Breast epithelium (tissue), 4 donors: ENCODE results near the gene CFAP65. TPM values are rescaled to one million over a fixed set of nuclear protein-coding genes. Genes with fewer than 3 reads are reported as not detected.

ENCODE experiments used
- DNase-seq, 2 donors: peaks; one replicate each; pipeline ENCODE4 v3.0.0-alpha.2; 2019; ENCODE audit warnings: low spot score in 2 of 2
- H3K27ac ChIP-seq, 2 donors: fragments of 200-600 bp; sonication (generic) in 1 of 2; one replicate each; pipeline ENCODE4 v1.5.1; 2016 to 2019; ENCODE audit warnings: mild to moderate bottlenecking in 1 of 2
- H3K27me3 ChIP-seq, 2 donors: fragments of 200-600 bp; sonication (generic) in 1 of 2; one replicate each; pipeline versions ENCODE4 v1.5.1 to v1.6.0; 2017 to 2019; ENCODE audit warnings: control low read depth in 1 of 2, mild to moderate bottlenecking in 1 of 2
- H3K36me3 ChIP-seq: fragments of 200-600 bp; one replicate; pipeline ENCODE4 v1.5.1; 2019
- H3K4me1 ChIP-seq, 2 donors: fragments of 200-600 bp; sonication (generic); one replicate each; pipeline ENCODE4 v1.5.1; 2016 to 2019; ENCODE audit warnings: control low read depth in 1 of 2
- H3K4me3 ChIP-seq, 3 donors: fragments of 200-600 bp; sonication (generic); 1 replicate in 2 of 3; 2 replicates in 1 of 3; pipeline ENCODE4 v1.5.1; 2016 to 2019; ENCODE audit warnings: mild to moderate bottlenecking in 3 of 3, moderate library complexity in 2 of 3
- H3K9me3 ChIP-seq, 2 donors: fragments of 200-600 bp; sonication (generic) in 1 of 2; one replicate each; pipeline ENCODE4 v1.5.1; 2016 to 2019; ENCODE audit warnings: control low read depth in 1 of 2
- POLR2A ChIP-seq: fragments of 450-650 bp; IDR thresholded peaks from one replicate; pipeline ENCODE4 v1.6.1; 2016; ENCODE audit warnings: antibody characterized with exemption, mild to moderate bottlenecking, moderate library complexity
- POLR2AphosphoS5 ChIP-seq, 3 donors: sonication (generic); formaldehyde crosslinking; IDR thresholded peaks; one replicate each; pipeline ENCODE4 v1.6.1; 2017; ENCODE audit warnings: antibody characterized with exemption in 3 of 3
- intact Hi-C: fragments of 100-400 bp; cut with DNase I; formaldehyde crosslinking; loops from one replicate; pipeline ENCODE4 v1.15.1; 2023; ENCODE audit warnings: low total_unique reads
- total RNA-seq, 3 donors: library from RNA; depleted of rRNA; stranded (reverse); fragments of >200 nt; gene quantifications; one replicate each; pipeline ENCODE4 v1.1.0, GENCODE V29; 2016
- TF ChIP-seq, protein P1 (sequence below), 3 donors: fragments of 450-650 bp; IDR thresholded peaks; one replicate each; pipeline ENCODE4 v1.5.1; 2016 to 2017; ENCODE audit warnings: antibody characterized with exemption in 3 of 3, mild to moderate bottlenecking in 3 of 3, moderate library complexity in 3 of 3

CFAP65 gene
- total RNA-seq, 3 donors from 2014 or later = 0.33 TPM; not detected in 2

DNA sequence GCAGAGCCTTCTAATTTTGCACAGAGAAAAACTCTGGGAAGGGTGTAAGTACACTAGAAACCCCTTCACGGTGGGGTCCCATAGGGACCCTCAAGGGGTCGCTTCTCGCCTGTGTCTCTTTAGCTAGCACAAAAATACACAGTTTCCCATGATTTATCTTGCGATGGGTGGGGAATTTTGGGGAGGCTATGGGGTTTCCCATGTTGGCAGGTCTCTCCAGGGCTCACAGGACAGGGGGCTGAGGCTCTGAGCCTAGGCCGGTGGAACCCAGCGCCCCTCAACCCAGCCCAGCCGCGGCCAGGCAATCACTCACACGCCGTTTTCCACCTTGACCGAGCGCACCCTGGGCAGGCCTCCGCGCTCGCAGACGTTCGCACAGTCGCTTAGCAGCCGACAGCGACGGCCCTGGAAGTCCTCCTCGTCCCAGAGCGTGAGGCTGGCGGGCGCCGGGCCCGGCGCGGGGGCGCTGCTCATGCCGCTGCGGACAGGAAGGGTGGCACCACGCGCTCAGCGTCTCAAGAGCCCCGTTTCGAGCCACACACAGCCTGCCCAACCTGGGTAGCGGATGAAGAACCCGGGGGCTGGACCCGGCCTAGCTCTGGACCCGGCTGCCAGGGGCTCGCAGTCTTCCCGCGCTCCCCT lies 48.5 kb downstream of the CFAP65 start:
- Histone ChIP-seq H3K9me3 (no peaks in the 10 kb centered on the region), H3K4me1 (peaks cover 3 to 20% of the 10 kb centered on the region in 2 donors), H3K27me3 (peaks cover 15 to 79% of the 10 kb centered on the region in 2 donors), H3K36me3 (no peaks in the 10 kb centered on the region), H3K27ac (no peak overlapping the region), H3K4me3 (peak overlapping the region; percentile 27 to 67 (median 42))
- DNase-seq = no peak
- TF ChIP-seq POLR2AphosphoS5 (IDR thresholded peaks at IDR 0.05) = no peak
- TF ChIP-seq, protein P1, sequence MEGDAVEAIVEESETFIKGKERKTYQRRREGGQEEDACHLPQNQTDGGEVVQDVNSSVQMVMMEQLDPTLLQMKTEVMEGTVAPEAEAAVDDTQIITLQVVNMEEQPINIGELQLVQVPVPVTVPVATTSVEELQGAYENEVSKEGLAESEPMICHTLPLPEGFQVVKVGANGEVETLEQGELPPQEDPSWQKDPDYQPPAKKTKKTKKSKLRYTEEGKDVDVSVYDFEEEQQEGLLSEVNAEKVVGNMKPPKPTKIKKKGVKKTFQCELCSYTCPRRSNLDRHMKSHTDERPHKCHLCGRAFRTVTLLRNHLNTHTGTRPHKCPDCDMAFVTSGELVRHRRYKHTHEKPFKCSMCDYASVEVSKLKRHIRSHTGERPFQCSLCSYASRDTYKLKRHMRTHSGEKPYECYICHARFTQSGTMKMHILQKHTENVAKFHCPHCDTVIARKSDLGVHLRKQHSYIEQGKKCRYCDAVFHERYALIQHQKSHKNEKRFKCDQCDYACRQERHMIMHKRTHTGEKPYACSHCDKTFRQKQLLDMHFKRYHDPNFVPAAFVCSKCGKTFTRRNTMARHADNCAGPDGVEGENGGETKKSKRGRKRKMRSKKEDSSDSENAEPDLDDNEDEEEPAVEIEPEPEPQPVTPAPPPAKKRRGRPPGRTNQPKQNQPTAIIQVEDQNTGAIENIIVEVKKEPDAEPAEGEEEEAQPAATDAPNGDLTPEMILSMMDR (IDR thresholded peaks at IDR 0.05) = no peak
- TF ChIP-seq POLR2A = no peak
- intact Hi-C loops = no loop called here

DNA sequence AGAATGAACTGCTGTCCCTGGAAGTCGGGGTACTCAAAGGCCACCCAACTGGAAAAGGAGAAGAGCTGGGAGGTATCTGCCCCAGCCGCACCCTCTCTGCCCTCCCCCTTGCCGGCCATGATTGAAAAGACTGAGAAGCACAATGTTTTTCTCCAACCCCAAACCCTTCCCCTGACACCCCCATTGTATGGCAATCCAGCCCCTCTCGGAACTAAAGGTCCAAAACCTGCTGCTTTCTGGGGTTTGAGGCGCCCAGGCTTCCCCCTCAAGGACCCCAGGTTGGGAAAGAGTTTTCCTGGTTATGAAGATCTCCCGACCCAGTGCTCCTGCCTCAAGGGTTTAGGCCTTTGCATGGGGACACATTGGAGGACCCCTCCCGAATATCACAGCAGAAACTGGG lies 49.1 kb downstream of the CFAP65 start:
- H3K27ac ChIP-seq = no peak overlapping the region
- peaks cover 15 to 85% of the 10 kb centered on the region in 2 donors for H3K27me3 ChIP-seq
- H3K36me3 ChIP-seq = no peaks in the 10 kb centered on the region
- no peak overlapping the region for H3K4me3 ChIP-seq
- DNase-seq = no peak
- H3K9me3 ChIP-seq = no peaks in the 10 kb centered on the region
- H3K4me1 ChIP-seq = peaks cover 3 to 20% of the 10 kb centered on the region in 2 donors
- no peak for TF ChIP-seq POLR2A
- no peak for TF ChIP-seq POLR2AphosphoS5 (IDR thresholded peaks at IDR 0.05)
- TF ChIP-seq, protein P1 (IDR thresholded peaks at IDR 0.05) = no peak
- intact Hi-C loops = no loop called here

DNA sequence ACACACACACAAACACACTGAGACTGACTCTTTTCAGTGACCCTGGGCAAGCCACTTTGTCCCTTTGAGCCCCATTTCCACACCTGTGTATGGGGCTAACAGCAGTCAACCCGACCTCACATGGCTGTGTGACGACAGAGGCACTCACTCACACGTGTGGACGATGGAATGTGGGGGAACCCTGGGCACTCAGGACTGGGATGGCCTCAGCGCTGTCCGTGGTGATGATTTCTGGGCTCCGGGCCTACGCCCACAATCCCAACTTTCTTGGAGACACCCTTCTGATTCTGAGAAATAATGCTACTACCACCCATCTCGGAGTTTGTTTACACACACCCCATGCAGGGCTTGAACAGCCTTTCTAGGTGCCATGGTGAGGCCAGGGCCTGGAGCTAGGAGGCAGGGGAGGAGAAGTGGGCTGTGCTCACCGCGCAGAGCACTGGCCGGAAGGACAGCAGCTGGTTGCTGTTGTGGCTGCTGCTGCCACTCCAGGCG lies 49.6 kb downstream of the CFAP65 start:
- no peak for DNase-seq
- Histone ChIP-seq H3K27me3 (peaks cover 15 to 90% of the 10 kb centered on the region in 2 donors), H3K36me3 (no peaks in the 10 kb centered on the region), H3K4me1 (peaks cover 3 to 20% of the 10 kb centered on the region in 2 donors), H3K27ac (no peak overlapping the region), H3K4me3 (no peak overlapping the region), H3K9me3 (no peaks in the 10 kb centered on the region)
- TF ChIP-seq POLR2AphosphoS5 (IDR thresholded peaks at IDR 0.05) (no peak), POLR2A (no peak)
- TF ChIP-seq, protein P1 (IDR thresholded peaks at IDR 0.05) = no peak
- intact Hi-C loops = no loop called here

DNA sequence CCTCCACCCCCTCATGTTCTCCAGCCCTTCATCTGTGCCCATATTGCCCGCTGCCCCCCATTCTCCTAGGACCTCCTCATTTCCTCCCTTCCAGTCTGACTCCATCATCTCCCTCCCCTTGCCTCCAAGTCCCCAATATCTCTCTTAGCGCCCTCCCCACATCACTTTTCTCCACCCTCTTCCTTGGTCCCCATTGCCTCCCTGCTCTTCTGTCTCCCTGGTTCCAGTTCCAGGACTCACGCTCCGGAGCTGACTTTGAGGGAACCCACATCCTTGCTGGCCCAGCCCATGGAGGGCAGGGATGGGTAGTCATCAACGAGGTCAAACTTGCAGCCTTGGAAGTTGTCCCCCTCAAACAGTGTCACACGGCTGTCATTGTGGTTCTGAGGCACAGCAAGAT lies 50.7 kb downstream of the CFAP65 start:
- no peaks in the 10 kb centered on the region for H3K9me3 ChIP-seq
- H3K4me3 ChIP-seq = no peak overlapping the region
- no peak for DNase-seq
- no peaks in the 10 kb centered on the region for H3K36me3 ChIP-seq
- H3K4me1 ChIP-seq = peaks cover 3 to 14% of the 10 kb centered on the region in 2 donors
- no peak for TF ChIP-seq POLR2AphosphoS5 (IDR thresholded peaks at IDR 0.05)
- TF ChIP-seq, protein P1 (IDR thresholded peaks at IDR 0.05) = no peak
- TF ChIP-seq POLR2A = no peak
- no peak overlapping the region for H3K27ac ChIP-seq
- intact Hi-C loops = no loop called here
- peaks cover 20 to 99% of the 10 kb centered on the region in 2 donors for H3K27me3 ChIP-seq

DNA sequence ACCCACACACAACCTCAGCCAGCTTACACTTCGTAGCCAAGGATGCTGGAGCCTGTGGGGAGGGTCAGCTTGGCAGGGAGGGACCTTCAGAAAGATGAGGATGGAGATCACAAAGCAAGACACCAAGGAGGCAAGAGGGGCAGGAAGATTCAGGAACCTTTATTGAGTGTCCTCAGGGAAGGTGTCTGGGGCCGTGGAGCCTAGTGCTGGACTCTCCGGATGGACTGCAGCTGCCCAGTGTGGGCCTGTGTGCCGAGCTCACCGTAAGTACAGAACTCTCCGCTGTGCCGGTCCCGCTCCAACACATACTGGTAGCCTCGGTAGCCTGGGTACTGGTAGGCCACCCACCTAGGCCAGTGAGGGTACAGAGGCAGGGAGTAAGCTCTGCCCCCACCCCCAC lies 51.3 kb downstream of the CFAP65 start:
- DNase-seq = no peak
- H3K9me3 ChIP-seq = no peaks in the 10 kb centered on the region
- intact Hi-C loops = no loop called here
- H3K27me3 ChIP-seq = peaks cover 20 to 99% of the 10 kb centered on the region in 2 donors
- H3K27ac ChIP-seq = no peak overlapping the region
- peaks cover 3 to 14% of the 10 kb centered on the region in 2 donors for H3K4me1 ChIP-seq
- H3K4me3 ChIP-seq = no peak overlapping the region
- H3K36me3 ChIP-seq = no peaks in the 10 kb centered on the region
- TF ChIP-seq POLR2AphosphoS5 (IDR thresholded peaks at IDR 0.05) (no peak), POLR2A (no peak)
- TF ChIP-seq, protein P1 (IDR thresholded peaks at IDR 0.05) = no peak
